K562 (cell line): ENCODE measurements around the gene PRDX6. TPM values are rescaled to one million over a fixed set of nuclear protein-coding genes. Genes with fewer than 3 reads are reported as not detected.

ENCODE experiments used
- ATAC-seq: fragments of 200-7000 bp; cut with Tn5 transposase; 3 replicates; pipeline ENCODE4 v1.9.1; 2020; ENCODE audit warnings: moderate library complexity
- BruUV-seq: library from RNA; stranded (reverse); fragments of 400-500 nt; replicated peaks from 2 replicates; lab custom pipeline; 2021; lab: Mats Ljungman, UMichigan
- CTCF ChIA-PET: fragments of 300-600 bp; formaldehyde crosslinking; extraction: SDS; loops from one replicate; lab custom pipeline; 2021; ENCODE audit warnings: low intra/inter-chr PET ratio; lab: Yijun Ruan, JAX
- POLR2A ChIA-PET: fragments of 300-600, 350-650 bp; sonication (Branson Sonifier 250); formaldehyde crosslinking; extraction: SDS; loops from one replicate; lab custom pipeline; 2021; ENCODE audit warnings: antibody characterized with exemption, inconsistent platforms; lab: Yijun Ruan, JAX
- DNase-seq, 4 experiments: peaks; one replicate each; pipeline versions ENCODE4 v3.0.0 to v3.0.0-alpha.2; 2011 to 2018; ENCODE audit warnings: low spot score in 3 of 4, mixed read lengths in 3 of 4; ENCODE audit errors: extremely low read depth in 1 of 4
- FAIRE-seq: peaks from 2 replicates; lab custom pipeline; 2011; peaks lifted over from hg19 to GRCh38; lab: Jason Lieb, UNC
- H2AFZ ChIP-seq: 2 replicates; pipeline ENCODE4 v1.6.0; 2011; ENCODE audit warnings: low read depth, low read length, control low read depth, inconsistent platforms
- H3K27ac ChIP-seq: fragments of 200-600 bp; 3 replicates; pipeline ENCODE4 v1.8.0; 2011; ENCODE audit warnings: low read depth, mild to moderate bottlenecking, control low read depth, inconsistent platforms, low read length, moderate library complexity, mixed read lengths; ENCODE audit errors: extremely low read depth
- H3K27me3 ChIP-seq, 2 experiments: fragments of 300-600 bp in 1 of 2; 2 replicates in 1 of 2; 3 replicates in 1 of 2; pipeline versions ENCODE4 v1.6.0 to v1.8.0; 2011; ENCODE audit warnings: inconsistent platforms in 2 of 2, low read length in 2 of 2, mild to moderate bottlenecking in 1 of 2, mixed read lengths in 1 of 2, moderate library complexity in 1 of 2; ENCODE audit not compliant: control insufficient read depth in 2 of 2, insufficient read depth in 2 of 2
- H3K36me3 ChIP-seq: fragments of 300-600 bp; 3 replicates; pipeline ENCODE4 v1.8.0; 2011; ENCODE audit warnings: mild to moderate bottlenecking, low read length, inconsistent platforms; ENCODE audit not compliant: control insufficient read depth, insufficient read depth
- H3K4me1 ChIP-seq, 2 experiments: fragments of 200-600 bp in 1 of 2; replicated peaks in 1 of 2; 2 replicates in 1 of 2; 3 replicates in 1 of 2; pipeline versions ENCODE4 v1.5.1 to v1.8.0; 2011; ENCODE audit warnings: inconsistent platforms in 2 of 2, low read length in 2 of 2, mild to moderate bottlenecking in 1 of 2, mixed read lengths in 1 of 2, moderate library complexity in 1 of 2; ENCODE audit not compliant: control insufficient read depth in 2 of 2, insufficient read depth in 2 of 2
- H3K4me2 ChIP-seq: 2 replicates; pipeline ENCODE4 v1.6.1; 2011; ENCODE audit warnings: low read length, control low read depth, inconsistent platforms, mixed read lengths; ENCODE audit not compliant: insufficient read depth
- H3K4me3 ChIP-seq: fragments of 200-600 bp; sonication (generic), shearing (Covaris generic); 2 replicates; pipeline ENCODE4 v1.5.1; 2016; ENCODE audit warnings: control low read depth, inconsistent platforms
- H3K79me2 ChIP-seq: fragments of 200-600 bp; 3 replicates; pipeline ENCODE4 v1.8.0; 2011; ENCODE audit warnings: low read length, inconsistent platforms; ENCODE audit not compliant: control insufficient read depth, insufficient read depth
- H3K9ac ChIP-seq, 2 experiments: 2 replicates each; pipeline versions ENCODE4 v1.6.0 to v1.6.1; 2011; ENCODE audit warnings: low read depth in 2 of 2, low read length in 2 of 2, control low read depth in 1 of 2, inconsistent platforms in 1 of 2, mild to moderate bottlenecking in 1 of 2, mixed read lengths in 1 of 2; ENCODE audit not compliant: insufficient read depth in 1 of 2
- H3K9me1 ChIP-seq: one replicate; pipeline ENCODE4 v1.6.0; 2011; ENCODE audit warnings: inconsistent platforms, mild to moderate bottlenecking, low read length, moderate library complexity; ENCODE audit not compliant: control insufficient read depth, insufficient read depth
- H3K9me3 ChIP-seq: replicated peaks from 2 replicates; pipeline ENCODE4 v1.5.1; 2011; ENCODE audit warnings: low read depth, low read length, inconsistent platforms; ENCODE audit not compliant: control insufficient read depth, insufficient read depth
- H4K20me1 ChIP-seq: replicated peaks from 2 replicates; pipeline ENCODE4 v1.6.1; 2011; ENCODE audit warnings: low read length, inconsistent platforms, mixed read lengths; ENCODE audit not compliant: control insufficient read depth, insufficient read depth
- C11orf30 ChIP-seq: fragments of 450-650 bp; IDR thresholded peaks from 2 replicates; pipeline ENCODE4 v1.6.1; 2016; ENCODE audit warnings: low read depth, mild to moderate bottlenecking
- ELF2 ChIP-seq: fragments of 250-450 bp; sonication (Bioruptor Pico); IDR thresholded peaks from 2 replicates; pipeline ENCODE4 v1.5.0; 2021; ENCODE audit warnings: mild to moderate bottlenecking
- KDM1A ChIP-seq, 2 experiments: fragments of 450-650 bp; IDR thresholded peaks; 2 replicates each; pipeline ENCODE4 v1.6.1; 2016; ENCODE audit warnings: mild to moderate bottlenecking in 2 of 2
- MAFG ChIP-seq: fragments of 450-650 bp; conservative IDR thresholded peaks from 2 replicates; pipeline ENCODE4 v1.6.1; 2016; ENCODE audit warnings: missing genetic modification characterization, missing compliant biosample characterization
- MITF ChIP-seq: IDR thresholded peaks from 2 replicates; pipeline ENCODE4 v1.6.1; 2014; ENCODE audit warnings: antibody characterized with exemption
- MLLT1 ChIP-seq, 2 experiments: fragments of 450-650 bp; IDR thresholded peaks; 2 replicates each; pipeline ENCODE4 v1.6.1; 2016
- MXD1 ChIP-seq: fragments of 250-450 bp; sonication (Bioruptor Pico); IDR thresholded peaks from 2 replicates; pipeline ENCODE4 v1.8.0; 2021; ENCODE audit warnings: borderline replicate concordance, mild to moderate bottlenecking, moderate library complexity; ENCODE audit not compliant: poor library complexity, severe bottlenecking
- NFE2L1 ChIP-seq: fragments of 450-650 bp; IDR thresholded peaks from 2 replicates; pipeline ENCODE4 v1.6.1; 2016; ENCODE audit warnings: missing genetic modification characterization, low read depth, mild to moderate bottlenecking, missing compliant biosample characterization, moderate library complexity, borderline replicate concordance
- POLR2G ChIP-seq: fragments of 200-400 bp; formaldehyde crosslinking; IDR thresholded peaks from 2 replicates; pipeline ENCODE4 v1.6.1; 2017; ENCODE audit warnings: low read depth, mild to moderate bottlenecking, antibody characterized with exemption, low read length, moderate library complexity
- SUPT5H ChIP-seq: fragments of 450-650 bp; IDR thresholded peaks from 2 replicates; pipeline ENCODE4 v1.6.1; 2016
- ZBTB43 ChIP-seq: sonication (generic); formaldehyde crosslinking; IDR thresholded peaks from 2 replicates; pipeline ENCODE4 v1.8.0; 2023; ENCODE audit warnings: mild to moderate bottlenecking, missing genetic modification reagents
- ZNF121 ChIP-seq: sonication (generic); formaldehyde crosslinking; conservative IDR thresholded peaks from 2 replicates; pipeline ENCODE4 v1.8.0; 2022; ENCODE audit warnings: missing genetic modification reagents
- ZNF133 ChIP-seq: fragments of 250-450 bp; sonication (Bioruptor Pico); IDR thresholded peaks from 2 replicates; pipeline ENCODE4 v1.4.0; 2020; ENCODE audit warnings: mild to moderate bottlenecking
- ZNF174 ChIP-seq: fragments of 250-450 bp; sonication (Bioruptor Pico); IDR thresholded peaks from 2 replicates; pipeline ENCODE4 v1.4.0; 2020; ENCODE audit warnings: mild to moderate bottlenecking
- ZNF316 ChIP-seq: fragments of 450-650 bp; IDR thresholded peaks from 2 replicates; pipeline ENCODE4 v1.6.1; 2016
- WGBS: fragments of 100-300 bp; shearing (Covaris generic); methylation state at CpG from one replicate; pipeline ENCODE4 v1.1.6; 2016; ENCODE audit warnings: low coverage, mixed read lengths; ENCODE audit not compliant: insufficient coverage; ENCODE audit errors: missing lambda C conversion rate; 5-methylcytosine and 5-hydroxymethylcytosine counted together
- in situ Hi-C: fragments of 300-500 bp; cut with MboI; formaldehyde crosslinking; loops from 4 replicates; pipeline ENCODE4 v1.15.0; 2018; ENCODE audit warnings: inconsistent platforms, mixed read lengths
- intact Hi-C: fragments of 100-400 bp; cut with micrococcal nuclease; formaldehyde crosslinking; loops from 2 replicates; pipeline ENCODE4 v1.14.2; 2022
- polyA plus RNA-seq, 8 experiments: library from polyadenylated mRNA; depleted of rRNA in 4 of 8; stranded (reverse) in 5 of 8; unstranded in 3 of 8; fragments of >200 nt; fragmentation: Nextera tagmentation in 2 of 8; fragmentation: Illumina TruSeq in 1 of 8; extraction: Ambion mirVana in 2 of 8; extraction: Trizol in 1 of 8; gene quantifications; 2 replicates each; pipeline versions ENCODE4 v1.2.1 to v1.2.3, GENCODE V29; 2011 to 2014; ENCODE audit warnings: inconsistent platforms in 1 of 8, missing spikeins in 1 of 8
- total RNA-seq, 7 experiments: library from RNA; depleted of rRNA in 6 of 7; stranded (reverse); fragments of >200 nt in 6 of 7; fragmentation: Illumina TruSeq in 2 of 7; extraction: Trizol in 2 of 7; gene quantifications; 2 replicates each; pipeline versions ENCODE4 v1.2.1 to v1.2.3, GENCODE V29; 2011 to 2021; ENCODE audit warnings: low replicate concordance in 1 of 7

Gene PRDX6
- total and polyA plus RNA-seq, 9 of the 15 experiments (the other 6 are each of a cell fraction or from before 2014, with no cell fraction given): 277 to 1,082 (median 610) TPM

- TF ChIP-seq MXD1 (CRISPR knock-in tag): no peak
- no peak for TF ChIP-seq KDM1A (IDR thresholded peaks at IDR 0.05)
- no peak for TF ChIP-seq NFE2L1 (tag)
- 0 out of 2 replicates have a peak, but pooled peaks have one; percentile 4 for TF ChIP-seq SUPT5H
- TF ChIP-seq MLLT1 (IDR thresholded peaks at IDR 0.05): no peak
- no peak for TF ChIP-seq ZNF121 (CRISPR knock-in tag)
Observed at GRCh38 chr1:173489929-173490328, 12.8 kb downstream of the PRDX6 start (continued).

GRCh38 chr1:173491508-173491907 is 14.4 kb downstream of the PRDX6 start:
- no peak for FAIRE-seq

More at GRCh38 chr1:173491508-173491907, 14.4 kb downstream of the PRDX6 start:
- ChIA-PET POLR2A (interaction anchor here (1.2 to 2.9 kb wide), 4 partner anchors 14 to 223 kb away, joined by 3 to 19 read pairs (median 3); partner anchors contain the start of genes KLHL20 and PRDX6), CTCF (no interaction called here)
- Histone ChIP-seq H3K9me3 (no peaks in the 10 kb centered on the region; the same call in 1 of the 2 replicates), H3K79me2 (no peaks in the 10 kb centered on the region), H3K27me3 (no peaks in the 10 kb centered on the region), H3K9ac (no peak overlapping the region), H3K4me1 (no peaks in the 10 kb centered on the region; a peak in 1 of 5 replicates), H2AFZ (no peak overlapping the region), H3K4me3 (no peak overlapping the region), H3K9me1 (no peaks in the 10 kb centered on the region), H4K20me1 (no peaks in the 10 kb centered on the region), H3K36me3 (peaks cover 29% of the 10 kb centered on the region), H3K4me2 (no peak overlapping the region), H3K27ac (no peak overlapping the region)
- no peak for ATAC-seq
- BruUV-seq: no TSS peak
- intact Hi-C loops (no loop called here), in situ Hi-C loops (no loop called here)
- WGBS: 90% methylated on average over 2 of the region's 2 CpGs
- DNase-seq: no peak
- no peak for TF ChIP-seq ZNF133 (CRISPR knock-in tag)
- TF ChIP-seq POLR2G: no peak
- TF ChIP-seq MAFG: peak; percentile 50
- no peak for TF ChIP-seq MITF
- TF ChIP-seq ELF2 (CRISPR knock-in tag): no peak
- peak; percentile 37; the same call in 1 of the 2 replicates for TF ChIP-seq C11orf30
- TF ChIP-seq ZNF316: peak; percentile 70
- no peak for TF ChIP-seq ZBTB43 (CRISPR knock-in tag)
- TF ChIP-seq ZNF174 (CRISPR knock-in tag): no peak
